Activated CD4-positive, alpha-beta T cell treated with anti-CD3 and anti-CD28 coated beads, Interleukin-2, amount 50 U/mL, for 48 hours (primary cell): ENCODE results near the gene ZNF212.

Source experiments
- DNase-seq, 2 experiments: peaks; one replicate each; pipeline ENCODE4 v3.0.0-alpha.2; 2020

ZNF212 gene

DNA sequence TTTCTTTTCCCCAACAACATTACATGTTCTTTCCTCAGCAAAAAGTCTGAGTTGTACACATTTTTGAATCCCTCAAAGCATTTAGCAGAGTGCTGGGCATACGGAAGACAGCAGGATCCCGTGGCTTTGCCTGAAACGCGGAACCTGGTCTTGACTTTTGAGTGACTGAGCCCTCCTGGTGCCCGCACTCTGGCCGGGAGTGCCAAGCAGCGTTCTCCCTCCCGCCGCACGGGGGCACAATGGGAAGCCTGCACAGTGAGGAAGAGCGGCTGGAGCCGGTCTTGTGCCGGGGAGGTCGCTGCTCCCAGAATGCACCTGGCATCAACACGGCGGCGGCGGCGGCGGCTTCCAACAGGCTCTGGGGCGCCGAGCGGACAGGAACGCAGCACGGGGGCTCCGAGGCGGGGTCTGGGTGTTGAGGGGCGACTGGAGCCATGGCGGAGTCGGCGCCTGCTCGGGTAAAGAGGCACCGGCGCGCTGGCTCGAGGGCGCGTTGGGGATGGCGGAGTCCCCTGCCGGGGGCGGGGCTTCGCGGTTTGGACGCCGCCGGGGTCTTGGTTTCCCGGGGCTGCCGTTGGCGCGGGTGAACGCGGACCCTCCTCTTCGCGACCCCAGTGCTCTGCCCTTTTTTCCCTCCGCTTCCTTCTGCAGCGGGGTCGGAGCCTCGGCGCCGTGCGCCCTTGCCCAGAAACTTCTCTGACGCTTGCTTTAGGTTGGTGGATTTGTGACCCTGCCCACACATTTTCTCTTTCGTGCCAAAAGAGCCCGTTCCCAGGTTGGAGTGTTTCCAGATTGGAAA, at the start of gene ZNF212:
Gene ZNF212 (plus strand): TSS at position 307 of the 799 bp plus-strand sequence. CDS start 128 bp downstream, at position 435.
- peak; percentile 91 to 93 for DNase-seq

DNA sequence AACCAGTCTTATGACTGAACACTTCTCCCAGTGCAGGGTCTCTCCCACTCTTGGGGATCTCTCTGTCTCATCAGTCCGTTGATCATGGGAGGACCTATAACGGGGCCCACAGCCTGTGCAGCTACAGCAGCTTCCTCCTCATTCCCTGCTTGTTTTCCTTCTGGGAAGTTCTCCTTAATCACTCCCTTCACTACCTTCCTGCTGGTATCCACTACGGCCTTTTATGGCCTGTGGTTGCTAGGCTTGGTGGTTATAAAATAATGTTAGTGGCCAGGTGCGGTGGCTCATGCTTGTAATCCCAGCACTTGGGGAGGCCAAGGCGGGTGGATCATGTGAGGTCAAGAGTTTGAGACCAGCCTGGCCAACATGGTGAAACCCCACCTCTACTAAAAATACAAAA, 47.6 kb upstream of the ZNF212 start:
- DNase-seq = no peak

DNA sequence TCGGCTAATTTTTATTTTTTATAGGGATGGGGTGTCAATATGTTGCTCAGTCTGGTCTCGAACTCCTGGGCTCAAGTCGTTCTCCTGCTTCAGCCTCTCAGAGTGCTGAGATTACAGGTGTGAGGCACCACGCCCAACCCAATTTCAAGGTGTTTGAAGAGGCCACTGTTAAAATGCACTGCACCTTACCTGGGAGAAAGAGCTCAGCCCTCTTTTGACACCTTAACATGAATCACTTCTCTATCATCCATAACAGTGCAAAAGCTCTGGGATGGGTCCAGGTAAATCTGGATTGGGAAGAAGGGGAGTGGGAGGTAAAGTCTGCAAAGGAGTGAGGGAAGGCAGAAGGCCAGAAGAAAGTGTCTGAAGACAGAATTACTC, 44.7 kb upstream of the ZNF212 start:
- no peak for DNase-seq

DNA sequence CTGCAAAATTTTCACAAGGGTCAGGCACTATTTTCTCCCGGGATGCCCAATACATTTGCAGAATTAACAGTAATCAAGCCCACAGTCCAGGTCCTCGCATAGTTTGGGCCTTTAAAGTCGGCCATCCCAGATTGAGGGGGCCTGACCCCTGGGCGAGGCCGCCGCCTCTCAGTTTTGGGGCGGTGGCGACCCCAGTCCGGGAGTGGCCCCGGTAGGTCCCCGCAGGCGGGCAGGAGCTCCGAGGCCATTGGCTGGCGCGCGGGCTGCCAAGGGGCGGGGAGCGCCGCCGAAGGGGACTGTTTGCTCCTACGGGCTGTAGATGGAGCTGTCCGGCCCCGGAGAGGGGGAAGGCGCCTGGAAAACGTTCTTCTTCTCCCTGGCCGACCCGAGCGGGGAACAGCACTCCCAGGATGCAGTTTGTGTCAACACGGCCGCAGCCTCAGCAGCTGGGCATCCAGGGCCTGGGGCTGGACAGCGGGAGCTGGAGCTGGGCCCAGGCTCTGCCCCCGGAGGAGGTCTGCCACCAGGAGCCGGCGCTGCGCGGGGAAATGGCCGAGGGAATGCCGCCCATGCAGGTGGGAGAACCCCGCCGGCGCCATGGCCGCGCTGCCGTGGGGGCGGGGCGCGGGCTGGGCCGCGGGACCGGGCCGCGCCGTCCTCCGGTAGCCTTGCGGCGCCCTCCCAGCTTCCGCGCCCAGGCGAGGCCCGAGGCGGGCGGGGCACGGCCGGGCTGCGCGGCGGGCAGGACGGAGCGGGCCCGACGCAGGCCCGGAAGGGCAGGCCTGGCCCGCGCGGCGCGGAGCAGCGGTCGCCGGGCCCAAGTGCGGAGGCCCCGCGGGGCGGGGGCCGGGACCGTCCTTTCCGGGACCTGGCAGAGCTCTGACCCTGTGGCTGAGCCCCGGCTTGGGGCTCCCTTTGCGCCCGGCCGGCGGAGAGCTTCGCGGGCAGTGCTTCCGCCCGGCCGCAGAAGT, 44.0 kb upstream of the ZNF212 start, which contains the start of gene ZNF282:
Gene ZNF282 (plus strand): TSS at position 367 of the 971 bp plus-strand sequence. CDS start 44 bp downstream, at position 411.
- peak; percentile 86 to 89 for DNase-seq

DNA sequence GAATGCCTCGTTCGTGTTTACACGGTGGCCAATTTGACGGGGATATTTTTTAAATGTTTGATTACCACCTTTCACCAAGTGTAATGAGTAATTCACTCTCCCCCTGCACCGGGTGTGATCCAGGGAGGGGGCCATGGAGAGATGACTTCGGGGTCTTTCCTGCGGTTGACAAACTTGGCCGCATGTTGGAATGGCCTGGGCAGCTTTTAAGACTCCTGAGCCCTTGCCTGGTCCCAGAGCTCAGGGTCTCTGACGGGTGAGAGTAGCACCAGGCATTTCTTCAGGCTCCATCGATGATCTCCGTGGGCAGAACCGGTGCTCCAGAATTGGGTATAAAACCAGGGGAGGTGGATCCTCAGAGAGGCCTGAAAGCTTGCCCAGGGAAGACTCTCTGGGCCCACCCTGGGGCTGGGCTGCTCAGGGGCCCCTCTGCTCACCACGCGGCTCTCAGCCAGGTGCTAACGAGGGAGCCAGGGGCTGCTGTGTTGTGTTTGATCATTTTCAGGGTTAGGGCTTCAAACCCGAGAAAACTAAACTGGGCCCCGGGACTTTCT, 43.2 kb upstream of the ZNF212 start:
- peak; percentile 27 to 34 for DNase-seq

DNA sequence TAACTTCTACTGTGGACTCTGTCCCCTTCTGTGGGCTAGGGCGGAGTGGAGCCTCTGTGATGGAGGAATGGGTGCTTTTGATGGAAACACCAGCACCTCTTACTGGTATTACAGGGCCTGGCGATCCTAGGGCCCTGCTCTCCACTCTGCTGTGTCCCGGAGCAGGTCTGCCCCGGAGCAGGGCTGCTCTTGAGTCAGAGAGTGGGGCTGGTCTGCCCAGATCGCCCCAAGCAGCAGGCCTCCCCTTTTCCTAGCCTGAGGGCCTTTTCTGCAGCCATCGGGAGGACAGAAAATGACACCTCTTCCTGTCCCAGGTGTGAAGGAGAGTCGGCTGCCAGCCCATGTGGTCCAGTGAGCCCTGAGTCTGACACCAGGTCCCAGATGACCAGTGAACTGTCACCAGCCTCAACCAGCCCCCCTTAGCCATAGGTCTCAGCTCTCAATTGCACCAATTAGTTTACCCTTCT, 42.7 kb upstream of the ZNF212 start:
- peak; percentile 23 to 32 for DNase-seq

DNA sequence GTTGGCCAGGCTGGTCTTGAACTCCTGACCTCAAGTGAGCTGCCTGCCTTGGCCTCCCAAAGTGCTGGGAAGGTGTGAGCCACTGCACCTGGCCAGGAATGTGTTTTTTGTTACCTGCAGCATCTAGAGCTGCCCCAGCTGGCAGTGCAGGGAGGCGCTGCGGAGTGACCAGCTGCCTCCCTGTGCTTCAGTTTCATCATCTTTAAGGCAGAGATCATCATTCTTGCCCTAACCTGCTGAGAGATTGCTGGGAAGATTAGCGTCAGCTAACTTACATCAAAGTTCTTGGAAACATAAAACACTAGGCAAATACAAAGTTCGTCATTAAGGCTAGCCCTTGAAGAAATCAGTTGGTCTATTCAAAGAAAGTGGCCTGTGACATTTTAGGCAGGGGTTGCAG, 41.8 kb upstream of the ZNF212 start:
- no peak for DNase-seq

DNA sequence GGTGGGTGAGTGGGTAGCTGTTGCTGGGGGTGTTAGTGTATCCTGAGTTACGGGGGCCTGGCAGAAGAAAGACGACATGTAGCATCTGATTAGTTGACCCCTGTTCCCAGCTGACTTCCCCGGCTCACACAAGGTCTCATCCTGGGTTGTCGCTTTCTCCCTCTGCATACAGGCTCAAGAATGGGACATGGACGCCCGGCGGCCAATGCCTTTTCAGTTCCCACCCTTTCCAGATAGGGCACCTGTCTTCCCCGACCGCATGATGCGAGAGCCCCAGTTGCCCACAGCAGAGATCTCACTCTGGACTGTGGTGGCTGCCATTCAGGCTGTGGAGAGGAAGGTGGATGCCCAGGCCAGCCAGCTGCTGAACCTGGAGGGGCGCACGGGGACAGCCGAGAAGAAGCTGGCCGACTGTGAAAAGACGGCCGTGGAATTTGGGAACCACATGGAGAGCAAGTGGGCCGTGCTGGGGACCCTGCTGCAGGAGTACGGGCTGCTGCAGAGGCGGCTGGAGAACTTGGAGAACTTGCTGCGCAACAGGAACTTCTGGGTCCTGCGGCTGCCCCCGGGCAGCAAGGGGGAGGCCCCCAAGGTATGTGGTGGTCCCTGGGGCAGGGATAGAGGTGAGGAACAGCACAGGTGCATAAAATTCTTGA, 41.2 kb upstream of the ZNF212 start:
- no peak for DNase-seq

DNA sequence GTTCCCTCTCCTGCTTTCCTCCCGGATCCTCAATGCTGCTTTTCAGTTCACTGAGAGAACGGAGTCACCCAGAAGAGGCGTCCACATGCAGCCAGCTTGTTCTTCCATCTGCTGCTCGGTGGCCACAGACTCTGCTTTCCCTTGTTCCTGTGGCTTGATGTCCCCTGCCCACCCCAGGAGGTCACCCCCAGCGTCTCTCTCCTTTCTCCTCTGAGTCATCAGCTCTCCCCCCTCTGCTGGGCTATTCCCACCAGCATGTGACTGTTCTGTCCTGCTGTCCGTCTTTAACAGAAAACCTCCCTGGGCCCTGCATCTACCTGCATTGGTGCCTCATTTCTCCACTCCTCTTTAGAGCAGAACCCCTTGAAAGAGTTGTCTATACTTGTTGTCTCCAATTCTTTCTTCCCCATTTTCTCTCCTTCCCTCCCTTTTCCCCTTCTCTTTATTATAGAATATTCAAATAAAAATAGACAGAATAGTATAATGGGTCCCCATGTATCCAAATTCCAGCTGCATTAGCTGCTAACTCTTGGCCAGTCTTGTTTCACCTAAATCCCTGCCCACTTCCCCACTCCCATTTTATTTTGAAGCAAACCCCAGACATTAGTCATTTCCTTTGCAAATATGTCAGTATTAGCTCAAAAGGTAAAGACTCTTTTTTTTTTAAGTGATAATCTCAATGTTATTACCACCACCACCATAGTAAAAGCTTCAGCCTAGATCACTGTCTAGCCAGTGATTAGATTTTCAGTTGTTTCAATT, 40.0 kb upstream of the ZNF212 start:
- no peak for DNase-seq

DNA sequence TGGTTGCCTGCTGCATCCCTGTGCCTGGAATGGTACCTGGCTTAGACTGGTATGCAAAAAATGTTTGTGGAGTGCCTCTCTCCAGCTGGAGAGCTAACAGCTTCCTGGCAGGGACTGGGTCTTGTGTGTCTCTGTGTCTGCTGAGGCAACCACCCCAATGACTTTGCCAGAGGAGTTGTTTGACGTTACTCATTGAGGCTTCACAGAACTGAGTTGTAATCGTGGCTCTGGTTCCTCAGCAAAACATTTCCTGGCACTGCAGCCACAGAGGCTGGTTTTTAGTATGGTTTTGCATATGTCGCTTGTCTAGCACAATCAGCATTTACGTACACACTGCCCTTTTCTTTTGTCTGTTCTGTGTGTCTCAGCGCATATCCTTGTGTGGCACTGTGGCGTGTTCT, 36.6 kb upstream of the ZNF212 start:
- DNase-seq = peak; percentile 28 to 54

DNA sequence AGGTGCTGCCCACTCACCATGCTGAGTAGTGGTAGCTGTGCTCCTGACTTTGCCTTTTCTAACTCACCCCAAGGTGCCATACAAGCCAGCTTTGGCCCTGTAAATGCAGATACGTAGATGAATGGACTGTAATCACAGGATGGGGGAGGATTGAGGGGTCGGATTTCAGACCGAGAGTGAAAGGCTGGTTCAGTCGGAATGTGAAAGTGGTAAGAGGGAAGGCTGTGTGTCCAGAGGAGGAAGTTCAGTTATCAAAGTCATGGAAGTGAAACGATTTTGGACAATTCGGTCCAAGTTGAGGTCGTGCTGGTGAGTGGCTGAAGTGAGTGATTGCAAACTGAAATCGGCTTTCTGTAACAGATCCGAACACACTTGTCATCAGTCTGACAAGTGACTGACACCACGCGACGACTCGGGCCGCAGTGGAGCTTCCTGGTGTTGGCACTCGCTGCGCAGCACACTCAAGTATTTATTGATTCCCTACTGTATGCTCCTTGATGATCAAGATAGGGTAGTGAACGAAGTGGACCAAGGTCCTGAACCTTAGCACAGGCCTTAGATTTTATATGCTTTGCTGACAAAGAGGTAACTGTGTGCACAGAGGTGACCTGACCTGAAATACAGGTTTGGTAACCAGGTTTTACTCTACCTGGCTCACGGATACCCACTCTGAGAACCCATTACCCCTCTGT, 33.6 kb upstream of the ZNF212 start:
- DNase-seq = no peak

DNA sequence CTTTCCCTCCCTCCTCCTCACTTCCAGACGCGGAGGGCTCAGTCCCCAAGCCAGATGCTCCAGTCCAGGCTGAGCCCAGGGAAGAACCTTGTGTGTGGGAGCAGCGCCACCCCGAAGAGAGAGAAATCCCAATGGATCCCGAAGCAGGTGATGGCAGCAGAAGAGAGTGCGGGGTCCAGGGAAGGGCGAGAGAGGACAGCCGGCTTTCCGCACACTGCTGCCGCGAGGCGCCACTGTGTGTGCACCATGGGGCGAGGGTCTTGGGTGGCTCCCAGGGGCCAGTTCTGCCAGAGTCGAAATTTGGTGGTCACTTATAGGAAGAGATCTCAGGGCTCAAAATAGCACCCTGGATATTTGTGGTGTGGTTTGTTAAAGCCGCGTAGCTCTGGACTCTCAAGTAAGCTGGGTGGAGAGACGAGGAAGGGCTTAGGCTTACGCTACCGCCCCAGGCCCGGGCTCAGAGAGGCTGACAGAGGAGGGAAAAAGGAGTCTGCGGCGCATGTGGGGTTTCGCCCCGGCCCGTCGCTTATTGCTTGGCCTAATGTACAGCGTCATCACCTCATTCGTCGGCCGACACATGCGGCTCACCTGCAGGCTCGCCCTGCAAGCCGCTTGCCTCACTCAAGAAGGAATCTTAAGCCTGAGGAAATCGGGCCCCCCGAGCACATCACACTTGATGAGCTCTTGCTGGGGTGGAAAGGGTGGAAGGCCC, 32.0 kb upstream of the ZNF212 start:
- no peak for DNase-seq

DNA sequence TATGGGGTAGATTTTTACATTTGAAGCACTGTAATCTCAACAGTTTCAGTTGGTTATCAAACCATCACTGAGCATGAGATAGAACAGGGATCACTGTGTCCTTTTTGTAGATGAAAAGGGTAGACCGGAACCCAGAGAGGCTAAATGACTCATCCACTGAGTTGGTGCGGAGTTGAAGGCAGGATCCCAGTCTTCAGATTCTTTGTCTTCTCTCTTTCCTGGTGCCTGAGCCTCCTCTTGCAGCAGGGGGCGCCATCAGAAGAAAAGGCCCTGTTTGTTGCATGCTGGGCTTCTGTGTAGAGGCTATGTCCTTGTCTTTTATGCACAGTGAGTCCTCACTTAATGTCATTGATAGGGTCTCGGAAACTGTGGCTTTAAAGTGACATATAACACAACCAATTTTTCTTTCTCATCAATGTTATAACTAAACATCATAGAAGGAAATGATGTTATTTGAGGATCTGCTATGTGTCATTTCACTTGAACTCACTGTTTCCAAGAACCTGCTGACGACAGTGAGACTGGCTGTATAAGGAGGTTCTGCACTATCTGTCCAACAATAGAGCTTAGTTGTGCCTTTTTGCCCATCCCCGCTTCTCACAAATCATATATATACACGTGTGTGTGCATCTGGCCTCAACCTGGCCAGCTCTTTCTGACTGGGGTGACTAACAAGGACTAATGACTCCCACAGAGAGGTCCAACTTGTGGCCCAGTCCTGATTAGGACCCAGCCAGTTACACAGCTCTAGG, 29.8 kb upstream of the ZNF212 start:
- DNase-seq = peak; percentile 93 to 95

DNA sequence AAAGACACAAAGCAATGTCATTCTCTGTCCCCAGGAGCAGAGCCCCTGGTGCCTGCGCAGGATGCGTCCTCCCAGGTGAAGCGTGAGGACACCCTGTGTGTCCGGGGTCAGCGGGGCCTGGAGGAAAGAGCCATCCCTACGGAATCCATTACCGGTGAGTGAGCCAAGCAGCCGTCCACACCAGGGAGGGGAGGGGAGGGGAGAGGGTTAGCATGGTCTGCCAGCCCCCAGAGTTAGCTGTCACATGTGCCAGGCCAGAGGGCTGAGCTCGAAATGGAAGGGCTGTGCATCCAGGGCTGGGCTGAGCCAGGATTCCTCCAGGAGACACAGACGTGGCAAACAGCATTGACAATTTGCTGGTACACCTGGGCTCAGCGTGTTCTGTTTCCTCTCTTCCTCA, 28.9 kb upstream of the ZNF212 start:
- DNase-seq = no peak

DNA sequence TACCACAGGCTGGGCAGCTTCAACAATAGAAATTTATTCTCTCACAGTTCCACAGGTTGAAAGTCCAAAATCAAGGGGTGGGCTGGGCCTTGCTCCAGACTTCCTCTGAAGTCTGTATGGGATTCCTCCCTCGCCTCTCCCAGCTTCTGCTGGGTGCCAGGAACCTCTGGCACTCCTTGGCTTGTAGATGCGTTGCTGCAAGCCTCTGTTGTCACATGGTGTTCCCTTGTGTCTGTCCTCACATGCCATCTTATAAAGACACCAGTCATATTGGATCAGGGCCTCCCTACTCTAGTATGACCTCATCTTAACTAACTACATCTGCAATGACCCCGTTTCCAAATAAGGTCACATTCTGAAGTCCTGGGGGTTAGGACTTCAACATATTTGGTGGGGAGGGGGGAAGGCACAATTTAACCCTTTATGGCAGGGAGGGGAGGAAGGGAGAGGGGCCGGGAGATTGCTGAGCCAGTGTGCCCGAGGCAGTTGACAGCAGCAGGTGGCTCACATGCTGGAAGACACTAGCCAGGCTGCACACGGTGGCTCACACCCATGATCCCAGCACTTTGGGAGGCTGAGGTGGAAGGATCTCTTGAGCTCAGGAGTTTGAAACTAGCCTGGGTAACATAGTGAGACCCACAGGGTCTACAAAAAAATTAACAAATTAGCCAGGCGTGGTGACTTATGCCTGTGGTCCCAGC, 25.3 kb upstream of the ZNF212 start:
- no peak for DNase-seq

DNA sequence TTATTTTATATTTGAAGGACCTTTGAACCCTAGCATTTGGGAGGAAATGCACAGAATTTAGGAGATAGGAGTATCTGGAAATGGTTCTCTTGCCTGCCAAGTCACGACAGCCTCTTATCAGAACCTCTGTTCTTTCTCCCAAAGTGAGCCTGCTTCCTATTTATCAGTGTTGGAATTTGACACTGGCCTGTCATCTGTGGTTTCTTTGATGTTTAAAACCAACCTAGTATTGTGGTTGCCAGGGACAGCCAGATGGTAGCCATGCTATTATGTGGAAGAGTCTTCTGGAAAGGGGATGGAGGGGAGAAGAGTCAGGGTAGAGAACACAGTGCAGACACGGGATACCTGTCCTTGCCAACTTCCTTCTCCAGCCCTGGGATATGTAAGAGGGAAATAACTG, 23.0 kb upstream of the ZNF212 start:
- no peak for DNase-seq

DNA sequence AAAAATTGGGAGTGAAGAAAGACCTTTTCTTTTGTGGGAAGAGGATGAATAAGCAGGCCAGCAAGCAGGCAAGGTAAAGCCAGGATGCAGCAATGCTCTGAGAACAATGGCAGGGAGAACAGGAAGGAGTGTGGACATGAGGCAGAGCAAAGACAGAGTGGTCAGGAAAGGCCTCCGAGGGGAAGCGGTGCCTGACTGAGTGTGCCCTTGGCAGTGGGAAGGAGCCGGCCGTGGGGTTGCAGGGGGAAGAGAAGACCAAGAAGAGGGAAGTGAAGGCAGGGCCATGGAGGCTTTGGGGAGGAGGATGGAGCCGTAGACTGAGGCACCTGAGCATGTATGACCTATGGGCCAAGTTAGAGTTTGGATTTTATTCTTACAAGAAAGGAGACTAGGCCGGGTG, 21.9 kb upstream of the ZNF212 start:
- DNase-seq = no peak

DNA sequence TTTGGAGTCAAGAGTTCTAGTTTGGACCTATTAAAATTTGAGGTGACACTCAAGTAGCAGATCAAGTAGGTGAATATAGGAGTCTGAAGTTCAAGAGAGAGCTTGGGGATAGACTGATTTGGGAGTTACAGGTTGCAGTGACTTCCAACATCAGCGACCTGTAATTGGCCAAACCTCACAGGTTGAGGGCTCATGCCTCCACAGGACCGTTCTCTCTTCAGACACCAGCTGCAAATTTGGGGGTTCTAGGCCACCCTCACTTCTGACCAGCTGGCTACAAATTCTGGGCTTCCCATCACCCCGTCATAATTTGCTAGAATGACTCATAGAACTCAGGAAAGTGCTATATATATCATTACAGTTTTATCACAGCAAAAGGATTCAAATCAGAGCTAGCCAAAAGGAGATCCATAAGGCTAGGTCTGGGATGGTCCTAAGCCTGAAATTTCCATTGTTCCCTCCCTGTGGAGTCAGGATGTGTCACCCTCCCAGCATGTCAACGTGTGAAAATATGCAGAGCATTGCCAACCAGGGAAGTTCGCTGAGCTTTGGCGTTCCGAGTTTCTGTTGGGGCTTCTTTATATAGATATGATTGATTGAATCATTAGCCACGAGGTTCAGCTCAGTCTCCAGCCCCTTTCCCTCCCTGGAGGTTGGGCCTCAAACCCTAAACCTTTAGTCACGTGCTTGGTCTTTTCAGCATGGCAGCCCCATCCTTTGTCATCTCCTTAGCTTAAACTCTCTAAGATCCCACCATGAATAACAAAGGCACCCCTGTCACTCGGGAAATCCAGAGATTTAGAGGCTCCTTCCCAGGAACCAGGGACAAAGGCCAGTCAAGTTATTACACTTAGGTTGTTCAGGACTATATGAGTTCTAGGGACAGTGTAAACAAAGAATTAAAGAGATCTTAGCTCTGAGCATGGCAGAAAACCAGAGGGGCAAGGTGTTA, 20.7 kb upstream of the ZNF212 start:
- DNase-seq = no peak
